NCI-H82 treated with DMSO at 0.1 percent for 48 hours (cell line): ENCODE measurements around the gene LYSMD1.

Experiments
- DNase-seq: peaks from one replicate; lab custom pipeline; 2025; ENCODE audit not compliant: unreplicated experiment; lab: John Stamatoyannopoulos, UW

LYSMD1 gene

DNA sequence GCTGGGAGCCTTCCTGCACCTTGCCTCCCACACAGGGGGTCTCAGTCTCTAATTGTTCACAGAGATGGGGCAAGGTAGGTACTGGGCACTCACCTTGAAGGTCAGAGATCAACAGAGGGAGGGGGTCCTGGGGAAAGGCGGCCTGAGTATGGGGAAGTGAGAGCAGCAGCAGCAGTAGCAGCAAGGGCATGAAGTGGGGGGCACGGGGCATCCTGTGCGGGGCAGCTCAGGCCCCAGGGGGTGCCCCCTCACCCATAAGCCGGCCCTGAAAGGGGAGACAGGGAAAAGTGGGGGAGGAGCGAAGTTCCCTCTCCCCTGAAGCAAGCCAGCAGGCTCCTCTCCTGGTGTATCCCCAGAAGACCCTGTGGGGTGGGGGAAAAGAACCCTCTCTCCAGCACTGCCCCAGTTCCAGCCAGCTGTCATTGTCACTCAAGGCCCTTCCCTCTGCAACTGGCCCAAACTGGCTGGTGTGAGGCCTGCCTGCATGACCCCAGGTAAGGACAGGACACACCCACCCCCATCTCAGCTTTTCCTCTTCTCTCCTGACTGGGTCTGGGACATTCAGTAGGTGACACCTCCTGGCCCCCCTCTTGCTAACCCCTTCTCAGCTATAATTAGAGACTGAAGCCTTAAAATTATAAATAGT lies 23.2 kb downstream of the LYSMD1 start:
- DNase-seq = peak; percentile 32

DNA sequence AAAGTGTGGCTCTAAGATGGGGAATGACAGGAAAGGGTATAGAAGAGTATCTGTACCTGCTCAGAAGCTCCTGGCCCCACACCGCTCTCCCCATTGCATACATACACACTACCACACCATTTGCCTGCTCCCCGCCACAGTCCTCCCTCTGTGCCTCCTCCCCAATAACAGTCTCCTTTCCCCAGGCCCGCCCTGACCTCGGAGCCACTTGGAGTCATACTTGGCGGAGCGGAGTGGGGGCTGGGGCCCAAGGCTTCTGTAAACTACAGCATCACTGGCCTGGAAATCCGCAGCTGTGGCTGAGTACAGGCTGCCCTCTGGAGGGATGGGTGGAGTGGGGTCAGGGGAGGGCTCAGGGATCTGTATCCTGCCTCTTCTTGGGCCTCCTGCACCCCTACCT lies 27.9 kb downstream of the LYSMD1 start:
- DNase-seq = no peak

GRCh38 chr1:151135433-151136385 lies 30.0 kb downstream of the LYSMD1 start:
- DNase-seq = no peak

- no peak for DNase-seq
These were observed 30.7 kb downstream of the LYSMD1 start for GRCh38 chr1:151134991-151135390.

DNA sequence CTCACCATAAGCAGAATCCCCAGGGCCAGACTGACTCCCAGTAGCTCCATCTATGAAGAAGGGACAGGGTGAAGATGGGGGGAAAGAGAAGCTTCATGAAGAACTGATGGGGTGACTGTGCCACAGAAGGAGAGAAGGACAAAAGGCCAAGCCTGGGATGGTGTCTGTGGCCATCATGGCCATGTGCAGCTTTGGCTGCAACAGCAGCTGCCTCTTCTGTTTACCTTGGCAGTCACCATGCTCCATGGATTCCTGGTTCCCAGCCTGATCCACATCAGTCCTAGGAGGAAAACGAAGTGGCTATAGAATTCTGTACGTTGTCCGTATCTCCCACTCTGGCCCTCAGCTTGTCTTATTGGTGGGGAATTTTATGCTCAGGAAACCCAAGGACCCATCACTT lies 31.3 kb downstream of the LYSMD1 start:
- DNase-seq = no peak

- DNase-seq = no peak
These were observed 32.5 kb downstream of the LYSMD1 start for GRCh38 chr1:151133018-151133806.

GRCh38 chr1:151132335-151133017 lies 33.2 kb downstream of the LYSMD1 start:
- DNase-seq = no peak

- no peak for DNase-seq
These were observed 33.9 kb downstream of the LYSMD1 start for GRCh38 chr1:151131701-151132334.

DNA sequence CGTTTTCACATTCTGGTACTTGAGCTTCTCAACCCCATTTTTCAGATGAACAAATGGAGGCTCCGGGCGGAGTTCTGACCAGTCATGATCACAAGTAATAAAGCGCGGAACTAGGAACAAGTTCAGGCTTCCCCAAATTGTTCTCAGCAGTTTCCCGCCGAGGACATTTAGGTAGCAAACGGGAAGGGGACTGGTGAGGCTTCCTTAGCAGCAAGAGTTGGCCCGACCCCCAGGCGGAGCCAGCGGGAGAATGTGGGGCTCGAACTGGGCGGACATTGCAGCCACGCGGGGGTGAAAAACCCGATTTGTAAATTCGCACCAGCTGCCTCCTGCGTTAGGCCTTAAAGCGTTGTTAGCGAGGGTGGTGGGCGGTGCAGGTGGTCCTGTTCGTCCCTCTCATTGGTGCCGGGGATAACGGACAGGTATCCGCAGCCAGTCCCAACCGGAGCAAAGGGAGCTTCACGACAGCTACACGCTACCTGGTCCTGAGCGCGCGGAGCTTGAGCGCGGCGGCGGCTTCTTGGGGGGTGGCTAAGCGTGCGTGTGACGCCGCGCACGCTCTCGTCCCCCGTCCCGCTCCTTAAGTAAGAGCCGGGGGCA lies 34.6 kb downstream of the LYSMD1 start:
- DNase-seq = no peak

GRCh38 chr1:151128800-151129199 lies 36.9 kb downstream of the LYSMD1 start:
- no peak for DNase-seq

GRCh38 chr1:151124763-151125403 lies 40.8 kb downstream of the LYSMD1 start:
- DNase-seq = no peak

GRCh38 chr1:151113877-151114276 lies 51.8 kb downstream of the LYSMD1 start:
- no peak for DNase-seq
